Measurements from ENCODE around the gene VWA5B2. TPM values are rescaled to one million over a fixed set of nuclear protein-coding genes. Genes with fewer than 3 reads are reported as not detected.

The VWA5B2 gene
- total RNA-seq, 1 donor from 2014 or later = 23.7 TPM

GRCh38 chr3:184192889-184193288 is 36.5 kb upstream of the VWA5B2 start:
- no peaks in the 10 kb centered on the region for H3K27me3 Mint-ChIP-seq
- no peak for DNase-seq (ENCODE audit: extremely low spot score, unreplicated experiment)

GRCh38 chr3:184193991-184194539 is 35.3 kb upstream of the VWA5B2 start:
- no peaks in the 10 kb centered on the region for H3K27me3 Mint-ChIP-seq
- peaks cover 7% of the 10 kb centered on the region for H3K36me3 Mint-ChIP-seq
- H3K9me3 Mint-ChIP-seq = no peaks in the 10 kb centered on the region
- no peak for TF ChIP-seq CTCF (conservative IDR thresholded peaks at IDR 0.05)
- H3K27ac Mint-ChIP-seq = no peak overlapping the region
- H3K4me3 Mint-ChIP-seq = no peak overlapping the region
- DNase-seq (ENCODE audit: extremely low spot score, unreplicated experiment) = no peak
- no peaks in the 10 kb centered on the region for H3K4me1 Mint-ChIP-seq (ENCODE audit: unreplicated experiment)

More at GRCh38 chr3:184192889-184193288, 36.5 kb upstream of the VWA5B2 start:
- no peak overlapping the region for H3K27ac Mint-ChIP-seq
- TF ChIP-seq CTCF (conservative IDR thresholded peaks at IDR 0.05) = no peak
- H3K9me3 Mint-ChIP-seq = no peaks in the 10 kb centered on the region
- H3K36me3 Mint-ChIP-seq = peaks cover 7% of the 10 kb centered on the region
- peaks cover 3% of the 10 kb centered on the region for H3K4me1 Mint-ChIP-seq (ENCODE audit: unreplicated experiment)
- H3K4me3 Mint-ChIP-seq = no peak overlapping the region

- Mint-ChIP-seq H3K4me3 (no peak overlapping the region), H3K4me1 (ENCODE audit: unreplicated experiment) (no peaks in the 10 kb centered on the region), H3K27me3 (no peaks in the 10 kb centered on the region), H3K9me3 (no peaks in the 10 kb centered on the region), H3K36me3 (peaks cover 3% of the 10 kb centered on the region), H3K27ac (no peak overlapping the region)
- no peak for DNase-seq (ENCODE audit: extremely low spot score, unreplicated experiment)
- TF ChIP-seq CTCF (conservative IDR thresholded peaks at IDR 0.05) = no peak
Measured at GRCh38 chr3:184196536-184196935, 32.8 kb upstream of the VWA5B2 start.

- no peak for DNase-seq (ENCODE audit: extremely low spot score, unreplicated experiment)
- no peak overlapping the region for H3K27ac Mint-ChIP-seq
- H3K4me3 Mint-ChIP-seq = no peak overlapping the region
- TF ChIP-seq CTCF (conservative IDR thresholded peaks at IDR 0.05) = no peak
- H3K9me3 Mint-ChIP-seq = no peaks in the 10 kb centered on the region
- H3K27me3 Mint-ChIP-seq = no peaks in the 10 kb centered on the region
- no peaks in the 10 kb centered on the region for H3K4me1 Mint-ChIP-seq (ENCODE audit: unreplicated experiment)
- peaks cover 3% of the 10 kb centered on the region for H3K36me3 Mint-ChIP-seq
Measured at GRCh38 chr3:184198509-184198908, 30.9 kb upstream of the VWA5B2 start.

- Mint-ChIP-seq H3K4me1 (ENCODE audit: unreplicated experiment) (no peaks in the 10 kb centered on the region), H3K9me3 (no peaks in the 10 kb centered on the region), H3K27me3 (peaks cover 8% of the 10 kb centered on the region), H3K36me3 (no peaks in the 10 kb centered on the region), H3K27ac (no peak overlapping the region), H3K4me3 (no peak overlapping the region)
- DNase-seq (ENCODE audit: extremely low spot score, unreplicated experiment) = no peak
- TF ChIP-seq CTCF (conservative IDR thresholded peaks at IDR 0.05) = no peak
Measured at GRCh38 chr3:184200825-184201224, 28.6 kb upstream of the VWA5B2 start.

GRCh38 chr3:184203526-184203925 is 25.9 kb upstream of the VWA5B2 start:
- no peak for DNase-seq (ENCODE audit: extremely low spot score, unreplicated experiment)
- Mint-ChIP-seq H3K27ac (no peak overlapping the region), H3K27me3 (peaks cover 27% of the 10 kb centered on the region), H3K4me1 (ENCODE audit: unreplicated experiment) (no peaks in the 10 kb centered on the region), H3K9me3 (no peaks in the 10 kb centered on the region), H3K4me3 (no peak overlapping the region), H3K36me3 (no peaks in the 10 kb centered on the region)
- no peak for TF ChIP-seq CTCF (conservative IDR thresholded peaks at IDR 0.05)

All from type B pancreatic cell (in vitro differentiated cells).